HepG2 (cell line): ENCODE measurements around the gene ZNF653. TPM values are rescaled to one million over a fixed set of nuclear protein-coding genes. Genes with fewer than 3 reads are reported as not detected.
A peak's percentile ranks its signal among the peaks of the same experiment; 100 is the strongest.

Source experiments
- AHDC1 ChIP-seq: sonication (generic); formaldehyde crosslinking; IDR thresholded peaks from 2 replicates; pipeline ENCODE4 v1.5.1; 2020; ENCODE audit warnings: mild to moderate bottlenecking, missing genetic modification reagents, borderline replicate concordance
- ATM ChIP-seq: fragments of 450-650 bp; IDR thresholded peaks from 2 replicates; pipeline ENCODE4 v1.7.1; 2017; ENCODE audit warnings: mild to moderate bottlenecking, borderline replicate concordance
- CBFB ChIP-seq: sonication (generic); formaldehyde crosslinking; IDR thresholded peaks from 2 replicates; pipeline ENCODE4 v1.4.0; 2020; ENCODE audit warnings: missing genetic modification reagents
- CBX2 ChIP-seq, 2 experiments: fragments of 200-600 bp in 1 of 2; sonication (generic); formaldehyde crosslinking in 1 of 2; IDR thresholded peaks; 2 replicates each; pipeline versions ENCODE4 v1.7.0 to v1.8.1; 2018 to 2022; ENCODE audit warnings: low read depth in 2 of 2, low read length in 1 of 2, mild to moderate bottlenecking in 1 of 2, missing genetic modification reagents in 1 of 2
- IRX3 ChIP-seq: sonication (generic); formaldehyde crosslinking; IDR thresholded peaks from 2 replicates; pipeline ENCODE4 v1.8.1; 2023; ENCODE audit warnings: mild to moderate bottlenecking, low read depth, missing genetic modification reagents, borderline replicate concordance
- MEF2D ChIP-seq: sonication (generic); formaldehyde crosslinking; IDR thresholded peaks from 2 replicates; pipeline ENCODE4 v1.5.1; 2020; ENCODE audit warnings: mild to moderate bottlenecking, missing genetic modification reagents
- NFE2 ChIP-seq: sonication (generic); formaldehyde crosslinking; IDR thresholded peaks from 2 replicates; pipeline ENCODE4 v1.4.0; 2020; ENCODE audit warnings: missing genetic modification reagents
- SRF ChIP-seq: IDR thresholded peaks from 2 replicates; pipeline ENCODE4 v1.6.1; 2011; ENCODE audit warnings: mild to moderate bottlenecking, low read depth, low read length, moderate library complexity
- TARDBP ChIP-seq: sonication (generic); formaldehyde crosslinking; IDR thresholded peaks from 2 replicates; pipeline ENCODE4 v1.8.0; 2022; ENCODE audit warnings: mild to moderate bottlenecking, missing genetic modification reagents
- TBL1XR1 ChIP-seq: fragments of 150-350 bp; IDR thresholded peaks from 2 replicates; pipeline ENCODE4 v1.6.1; 2014; ENCODE audit warnings: borderline replicate concordance, low read length; ENCODE audit not compliant: partially characterized antibody
- TFDP2 ChIP-seq: sonication (generic); formaldehyde crosslinking; IDR thresholded peaks from 2 replicates; pipeline ENCODE4 v1.4.0; 2020; ENCODE audit warnings: missing genetic modification reagents
- TOPORS ChIP-seq: sonication (generic); formaldehyde crosslinking; IDR thresholded peaks from 2 replicates; pipeline ENCODE4 v1.8.0; 2023; ENCODE audit warnings: mild to moderate bottlenecking, missing genetic modification reagents
- U2AF1 ChIP-seq: fragments of 200-400 bp; formaldehyde crosslinking; optimal IDR thresholded peaks from 2 replicates; pipeline ENCODE3; 2017; ENCODE audit warnings: mild to moderate bottlenecking, low read depth, low read length
- ZBTB4 ChIP-seq: sonication (generic); formaldehyde crosslinking; IDR thresholded peaks from 2 replicates; pipeline ENCODE4 v1.4.0; 2020; ENCODE audit warnings: missing genetic modification reagents, mild to moderate bottlenecking, borderline replicate concordance
- ZNF777 ChIP-seq: sonication (generic); formaldehyde crosslinking; IDR thresholded peaks from 2 replicates; pipeline ENCODE4 v1.4.0; 2020; ENCODE audit warnings: missing genetic modification reagents
- polyA plus RNA-seq, 8 experiments: library from polyadenylated mRNA; depleted of rRNA in 3 of 8; stranded (reverse) in 7 of 8; unstranded in 1 of 8; fragments of >200 nt; fragmentation: Illumina TruSeq in 4 of 8; extraction: Trizol in 4 of 8; gene quantifications; 2 replicates each; pipeline versions ENCODE4 v1.2.1 to v1.2.3, GENCODE V29; 2011 to 2016; ENCODE audit warnings: low read depth in 4 of 8, missing spikeins in 1 of 8, mixed read lengths in 1 of 8; ENCODE audit not compliant: insufficient read depth in 1 of 8
- total RNA-seq, 5 experiments: library from RNA; depleted of rRNA; stranded (reverse); fragments of >200 nt; fragmentation: Illumina TruSeq; extraction: Trizol; gene quantifications; 2 replicates each; pipeline ENCODE4 v1.2.3, GENCODE V29; 2016; ENCODE audit warnings: low read depth in 1 of 5
- TF ChIP-seq, protein P1 (sequence below): IDR thresholded peaks from 2 replicates; pipeline ENCODE4 v1.6.1; 2016; ENCODE audit warnings: control low read depth

ZNF653 gene
- total and polyA plus RNA-seq, 2 of the 13 experiments (the other 11 are each of a cell fraction or from before 2014, with no cell fraction given) = 4.7 to 7.1 TPM

DNA sequence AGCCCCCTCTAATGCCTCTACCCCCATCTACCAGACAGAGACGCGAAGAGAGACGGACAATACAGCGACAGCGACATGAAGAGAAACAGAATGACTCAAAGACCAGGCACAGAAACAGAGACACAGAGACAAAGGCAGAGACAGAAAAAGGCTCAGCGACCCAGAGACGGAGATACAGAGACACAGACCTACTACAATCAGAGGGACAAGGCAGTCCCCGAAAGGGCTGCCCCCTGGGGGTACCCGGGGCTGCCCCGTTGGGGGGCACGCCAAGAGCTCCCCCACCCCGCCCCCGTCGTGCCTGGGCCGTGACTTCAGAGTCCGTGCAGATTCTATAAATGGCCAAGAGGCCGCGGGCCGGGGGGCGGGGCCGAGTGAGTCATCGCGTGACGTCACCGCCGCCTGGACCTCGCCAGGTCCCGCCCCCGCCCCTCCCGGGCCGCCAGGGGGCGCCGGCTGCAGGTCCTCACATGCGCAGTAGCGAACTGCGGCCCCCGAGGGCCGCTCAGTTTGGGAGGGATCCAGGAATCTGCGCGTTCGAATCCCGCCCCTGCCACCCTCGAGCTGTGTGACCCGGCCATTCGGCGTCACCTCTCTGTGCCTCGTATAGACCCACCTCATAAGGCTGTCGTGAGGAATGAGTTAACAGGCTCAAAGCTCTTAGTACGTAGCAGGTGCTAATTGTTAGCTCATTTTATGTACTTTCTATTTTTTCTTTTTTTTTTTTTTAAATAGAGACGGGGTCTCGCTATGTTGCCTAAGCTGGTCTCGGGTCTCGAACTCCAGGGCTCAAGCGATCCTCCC is 30.4 kb upstream of the ZNF653 start (continued):
- TF ChIP-seq TARDBP (CRISPR knock-in tag) (no peak), SRF (peak; percentile 61; the same call in 1 of the 2 replicates), ATM (no peak), CBX2 (IDR thresholded peaks at IDR 0.05; ENCODE audit: low read depth, low read length) (no peak), CBX2 (CRISPR knock-in tag; IDR thresholded peaks at IDR 0.05; ENCODE audit: low read depth) (no peak), U2AF1 (no peak), TOPORS (CRISPR knock-in tag) (no peak), TFDP2 (CRISPR knock-in tag) (peak; percentile 35; the same call in 1 of the 2 replicates), AHDC1 (CRISPR knock-in tag) (0 out of 2 replicates have a peak, but pooled peaks have one; percentile 17), MEF2D (no peak), ZNF777 (CRISPR knock-in tag) (0 out of 2 replicates have a peak, but pooled peaks have one; percentile 50), CBFB (0 out of 2 replicates have a peak, but pooled peaks have one; percentile 32), ZBTB4 (CRISPR knock-in tag) (no peak), TBL1XR1 (no peak), IRX3 (CRISPR knock-in tag) (no peak), NFE2 (CRISPR knock-in tag) (no peak)
- TF ChIP-seq, protein P1, sequence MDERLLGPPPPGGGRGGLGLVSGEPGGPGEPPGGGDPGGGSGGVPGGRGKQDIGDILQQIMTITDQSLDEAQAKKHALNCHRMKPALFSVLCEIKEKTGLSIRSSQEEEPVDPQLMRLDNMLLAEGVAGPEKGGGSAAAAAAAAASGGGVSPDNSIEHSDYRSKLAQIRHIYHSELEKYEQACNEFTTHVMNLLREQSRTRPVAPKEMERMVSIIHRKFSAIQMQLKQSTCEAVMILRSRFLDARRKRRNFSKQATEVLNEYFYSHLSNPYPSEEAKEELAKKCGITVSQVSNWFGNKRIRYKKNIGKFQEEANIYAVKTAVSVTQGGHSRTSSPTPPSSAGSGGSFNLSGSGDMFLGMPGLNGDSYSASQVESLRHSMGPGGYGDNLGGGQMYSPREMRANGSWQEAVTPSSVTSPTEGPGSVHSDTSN = no peak
